Smooth muscle cell (in vitro differentiated cells): Measurements from ENCODE around the gene HPX. TPM values are rescaled to one million over a fixed set of nuclear protein-coding genes. Genes with fewer than 3 reads are reported as not detected.

Experiments used
- DNase-seq: peaks from one replicate; lab custom pipeline; 2025; ENCODE audit not compliant: unreplicated experiment; lab: John Stamatoyannopoulos, UW
- H2AFZ ChIP-seq: fragments of 200-600 bp; sonication (generic); 2 replicates; pipeline ENCODE4 v1.6.0; 2016; ENCODE audit warnings: antibody characterized with exemption, low read depth, mild to moderate bottlenecking
- H3F3A ChIP-seq: fragments of 200-600 bp; sonication (generic); 2 replicates; pipeline ENCODE4 v1.6.0; 2017; ENCODE audit warnings: antibody characterized with exemption, low read depth
- H3K27ac ChIP-seq: fragments of 200-600 bp; sonication (generic); 2 replicates; pipeline ENCODE4 v1.5.1; 2016; ENCODE audit warnings: low read depth, mild to moderate bottlenecking
- H3K27me3 ChIP-seq: fragments of 200-600 bp; sonication (generic); 2 replicates; pipeline ENCODE4 v1.6.1; 2016; ENCODE audit warnings: low read depth, mild to moderate bottlenecking
- H3K36me3 ChIP-seq: fragments of 200-600 bp; sonication (generic); 2 replicates; pipeline ENCODE4 v1.5.1; 2016; ENCODE audit warnings: low read depth
- H3K4me1 ChIP-seq: fragments of 200-600 bp; sonication (generic); 2 replicates; pipeline ENCODE4 v1.5.1; 2016; ENCODE audit warnings: low read depth
- H3K4me2 ChIP-seq: fragments of 200-600 bp; sonication (generic); 2 replicates; pipeline ENCODE4 v1.6.0; 2016; ENCODE audit warnings: mild to moderate bottlenecking
- H3K4me3 ChIP-seq: fragments of 200-600 bp; sonication (generic); 2 replicates; pipeline ENCODE4 v1.5.1; 2016; ENCODE audit warnings: mild to moderate bottlenecking
- H3K79me2 ChIP-seq: fragments of 200-600 bp; sonication (generic); 2 replicates; pipeline ENCODE4 v1.6.0; 2016; ENCODE audit warnings: low read depth, mild to moderate bottlenecking
- H3K9ac ChIP-seq: fragments of 200-600 bp; sonication (generic); 2 replicates; pipeline ENCODE4 v1.6.0; 2016; ENCODE audit warnings: low read depth
- H3K9me3 ChIP-seq: fragments of 200-600 bp; sonication (generic); replicated peaks from 2 replicates; pipeline ENCODE4 v1.5.1; 2016; ENCODE audit warnings: low read depth
- H4K20me1 ChIP-seq: fragments of 200-600 bp; sonication (generic); 2 replicates; pipeline ENCODE4 v1.6.0; 2016; ENCODE audit warnings: low read depth
- WGBS: methylation state at CpG from one replicate; pipeline ENCODE4 v1.1.7; 2016; ENCODE audit warnings: low lambda C conversion rate; 5-methylcytosine and 5-hydroxymethylcytosine counted together
- polyA plus RNA-seq: library from polyadenylated mRNA; unstranded; fragments of >200 nt; fragmentation: Nextera tagmentation; extraction: Ambion mirVana; gene quantifications from 2 replicates; pipeline ENCODE4 v1.2.1, GENCODE V29; 2016
- total RNA-seq: library from RNA; depleted of rRNA; stranded (reverse); fragments of >200 nt; gene quantifications from 2 replicates; pipeline ENCODE4 v1.2.3, GENCODE V29; 2014
- TF ChIP-seq, protein P1 (sequence below): fragments of 200-600 bp; sonication (generic); IDR thresholded peaks from 2 replicates; pipeline ENCODE4 v1.5.1; 2017; ENCODE audit warnings: borderline replicate concordance, mild to moderate bottlenecking, antibody characterized with exemption; ENCODE audit not compliant: insufficient read depth, poor library complexity, severe bottlenecking

HPX gene
- total and polyA plus RNA-seq, 2 experiments from 2014 or later: 1.1 to 3.5 TPM

- Histone ChIP-seq H3K36me3 (no peaks in the 10 kb centered on the region), H3K4me3 (no peak overlapping the region), H3K4me2 (no peak overlapping the region), H3K9ac (no peak overlapping the region), H3K27ac (no peak overlapping the region), H2AFZ (no peak overlapping the region), H3K27me3 (no peaks in the 10 kb centered on the region), H3K4me1 (peaks cover 4% of the 10 kb centered on the region), H4K20me1 (peaks cover 41% of the 10 kb centered on the region), H3K9me3 (no peaks in the 10 kb centered on the region), H3F3A (no peaks in the 10 kb centered on the region), H3K79me2 (peaks cover 22% of the 10 kb centered on the region)
- no peak for DNase-seq
- TF ChIP-seq, protein P1, sequence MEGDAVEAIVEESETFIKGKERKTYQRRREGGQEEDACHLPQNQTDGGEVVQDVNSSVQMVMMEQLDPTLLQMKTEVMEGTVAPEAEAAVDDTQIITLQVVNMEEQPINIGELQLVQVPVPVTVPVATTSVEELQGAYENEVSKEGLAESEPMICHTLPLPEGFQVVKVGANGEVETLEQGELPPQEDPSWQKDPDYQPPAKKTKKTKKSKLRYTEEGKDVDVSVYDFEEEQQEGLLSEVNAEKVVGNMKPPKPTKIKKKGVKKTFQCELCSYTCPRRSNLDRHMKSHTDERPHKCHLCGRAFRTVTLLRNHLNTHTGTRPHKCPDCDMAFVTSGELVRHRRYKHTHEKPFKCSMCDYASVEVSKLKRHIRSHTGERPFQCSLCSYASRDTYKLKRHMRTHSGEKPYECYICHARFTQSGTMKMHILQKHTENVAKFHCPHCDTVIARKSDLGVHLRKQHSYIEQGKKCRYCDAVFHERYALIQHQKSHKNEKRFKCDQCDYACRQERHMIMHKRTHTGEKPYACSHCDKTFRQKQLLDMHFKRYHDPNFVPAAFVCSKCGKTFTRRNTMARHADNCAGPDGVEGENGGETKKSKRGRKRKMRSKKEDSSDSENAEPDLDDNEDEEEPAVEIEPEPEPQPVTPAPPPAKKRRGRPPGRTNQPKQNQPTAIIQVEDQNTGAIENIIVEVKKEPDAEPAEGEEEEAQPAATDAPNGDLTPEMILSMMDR: no peak
- WGBS: 96% methylated on average over 6 of the region's 6 CpGs
Measured at GRCh38 chr11:6415797-6416196, 25.0 kb downstream of the HPX start.

DNA sequence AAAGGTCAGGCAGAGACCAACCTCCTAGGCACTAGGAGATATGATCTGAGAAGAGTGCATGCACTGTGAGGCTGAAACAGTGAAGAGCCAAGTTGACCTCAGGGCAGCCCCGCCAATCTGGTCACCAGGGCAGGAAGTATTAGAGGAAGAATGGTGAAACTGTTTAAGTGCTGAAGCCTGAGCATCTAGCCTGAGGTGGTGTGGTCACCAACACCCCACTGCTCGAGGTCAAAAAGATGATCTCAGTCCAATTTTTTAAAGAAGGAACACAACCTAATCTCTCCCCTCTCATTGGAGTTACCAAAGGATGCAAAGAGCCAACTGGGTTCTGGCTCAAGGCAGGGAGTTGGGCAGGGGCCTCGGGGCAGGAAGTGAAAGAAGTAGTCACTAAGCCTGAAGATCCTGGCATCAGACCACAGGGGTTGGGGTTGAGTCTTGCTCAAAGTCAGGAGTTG is 25.9 kb downstream of the HPX start:
- Histone ChIP-seq H3K4me3 (no peak overlapping the region), H2AFZ (no peak overlapping the region), H3K27ac (no peak overlapping the region), H3K9ac (no peak overlapping the region), H3K9me3 (no peaks in the 10 kb centered on the region), H3K4me1 (peaks cover 4% of the 10 kb centered on the region), H3K4me2 (no peak overlapping the region), H3F3A (no peaks in the 10 kb centered on the region), H3K79me2 (peaks cover 22% of the 10 kb centered on the region), H4K20me1 (peaks cover 41% of the 10 kb centered on the region), H3K36me3 (no peaks in the 10 kb centered on the region), H3K27me3 (no peaks in the 10 kb centered on the region)
- no peak for DNase-seq
- TF ChIP-seq, protein P1: no peak
- 94% methylated on average over 3 of the region's 3 CpGs for WGBS

DNA sequence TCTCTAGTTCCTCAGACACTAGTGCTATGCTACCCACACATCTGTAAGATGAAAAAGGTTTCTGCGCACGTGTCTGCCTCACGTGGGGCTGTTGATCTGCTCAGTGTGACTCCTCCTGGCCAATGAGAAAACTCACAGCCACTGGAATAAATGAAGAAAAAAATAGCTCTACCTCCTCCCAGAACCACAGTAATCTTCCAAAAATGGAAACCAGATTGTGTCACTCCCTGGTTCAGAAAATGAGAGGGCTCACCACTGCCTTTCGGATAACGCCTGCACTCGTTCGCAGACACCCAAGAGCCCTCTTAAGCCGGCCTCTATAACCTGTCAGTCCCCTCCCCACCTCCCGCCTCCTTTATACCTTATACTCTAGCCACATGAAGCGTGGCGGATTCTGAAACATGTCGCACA is 27.0 kb downstream of the HPX start:
- 76% methylated on average over 12 of the region's 12 CpGs for WGBS
- Histone ChIP-seq H4K20me1 (peaks cover 41% of the 10 kb centered on the region), H3K27me3 (no peaks in the 10 kb centered on the region), H3K9ac (no peak overlapping the region), H2AFZ (no peak overlapping the region), H3K4me2 (peak overlapping the region; percentile 43), H3K79me2 (peaks cover 22% of the 10 kb centered on the region), H3K36me3 (no peaks in the 10 kb centered on the region), H3F3A (no peaks in the 10 kb centered on the region), H3K27ac (peak overlapping the region; percentile 31), H3K4me3 (no peak overlapping the region), H3K9me3 (no peaks in the 10 kb centered on the region), H3K4me1 (no peaks in the 10 kb centered on the region)
- TF ChIP-seq, protein P1: no peak
- no peak for DNase-seq

- H3K4me3 ChIP-seq: no peak overlapping the region
- H3K27ac ChIP-seq: no peak overlapping the region
- H2AFZ ChIP-seq: no peak overlapping the region
- H3K4me2 ChIP-seq: no peak overlapping the region
- no peaks in the 10 kb centered on the region for H3K4me1 ChIP-seq
- peaks cover 50% of the 10 kb centered on the region for H4K20me1 ChIP-seq
- no peaks in the 10 kb centered on the region for H3K27me3 ChIP-seq
- H3K9ac ChIP-seq: no peak overlapping the region
- H3F3A ChIP-seq: no peaks in the 10 kb centered on the region
- H3K79me2 ChIP-seq: peaks cover 12% of the 10 kb centered on the region
- H3K9me3 ChIP-seq: no peaks in the 10 kb centered on the region
- H3K36me3 ChIP-seq: no peaks in the 10 kb centered on the region
- no peak for DNase-seq
- TF ChIP-seq, protein P1: no peak
- 94% methylated on average over 10 of the region's 10 CpGs for whole genome bisulfite sequencing
Measured at GRCh38 chr11:6411594-6412031, 29.2 kb downstream of the HPX start.
